ENCODE results near the gene PLA2G4E. TPM values are rescaled to one million over a fixed set of nuclear protein-coding genes. Genes with fewer than 3 reads are reported as not detected.

PLA2G4E gene
- total and polyA plus RNA-seq, 7 donors = 0.01 to 0.34 (median 0.08) TPM; not detected in 2

- no peak overlapping the region for H3K27ac ChIP-seq
- intact Hi-C loops (cut with DNase I) = no loop called here
- no peak for ATAC-seq
- H3K4me1 ChIP-seq = peaks cover 3% of the 10 kb centered on the region
- no peaks in the 10 kb centered on the region for H3K9me3 ChIP-seq
- no peak for TF ChIP-seq CTCF (IDR thresholded peaks at IDR 0.05)
- no peaks in the 10 kb centered on the region for H3K27me3 ChIP-seq (ENCODE audit: insufficient read depth in 3 of 3, low read length in 2 of 3)
- DNase-seq = no peak
- H3K4me3 ChIP-seq = no peak overlapping the region
- WGBS, 3 donors = 63 to 64% (median 63%) methylated on average over 6 of the region's 6 CpGs
- no peaks in the 10 kb centered on the region for H3K36me3 ChIP-seq (ENCODE audit: insufficient read depth in 1 of 2, low read depth in 1 of 2)
Observed at GRCh38 chr15:41945221-41945620, 75.6 kb downstream of the PLA2G4E start.

GRCh38 chr15:41944313-41944940 is 76.4 kb downstream of the PLA2G4E start:
- intact Hi-C loops (cut with DNase I) = no loop called here
- Histone ChIP-seq H3K27me3 (ENCODE audit: insufficient read depth in 3 of 3, low read length in 2 of 3) (no peaks in the 10 kb centered on the region), H3K4me3 (no peak overlapping the region), H3K4me1 (peaks cover 3% of the 10 kb centered on the region), H3K36me3 (ENCODE audit: insufficient read depth in 1 of 2, low read depth in 1 of 2) (no peaks in the 10 kb centered on the region), H3K27ac (peak overlapping the region; percentile 57), H3K9me3 (no peaks in the 10 kb centered on the region)
- no peak for TF ChIP-seq CTCF (IDR thresholded peaks at IDR 0.05)
- peak; percentile 69 to 77 for DNase-seq
- peak in 3 of 4 donors; percentile 52 to 67 (median 53) for ATAC-seq
- WGBS, 3 donors = 47 to 61% (median 56%) methylated on average over 8 of the region's 8 CpGs

- WGBS, 3 donors = 80 to 90% (median 85%) methylated on average over 6 of the region's 6 CpGs
- DNase-seq (no peak), ATAC-seq (no peak)
- H3K36me3 ChIP-seq (ENCODE audit: insufficient read depth in 1 of 2, low read depth in 1 of 2) = no peaks in the 10 kb centered on the region
- H3K9me3 ChIP-seq = no peaks in the 10 kb centered on the region
- no peak overlapping the region for H3K4me3 ChIP-seq
- peak overlapping the region; percentile 57 for H3K27ac ChIP-seq
- H3K4me1 ChIP-seq = peaks cover 3% of the 10 kb centered on the region
- TF ChIP-seq CTCF (IDR thresholded peaks at IDR 0.05) = no peak
- intact Hi-C loops (cut with DNase I) = no loop called here
- no peaks in the 10 kb centered on the region for H3K27me3 ChIP-seq (ENCODE audit: insufficient read depth in 3 of 3, low read length in 2 of 3)
Observed at GRCh38 chr15:41943543-41944312, 77.1 kb downstream of the PLA2G4E start.

- DNase-seq (no peak), ATAC-seq (no peak)
- H3K4me1 ChIP-seq = peaks cover 3% of the 10 kb centered on the region
- intact Hi-C loops (cut with DNase I) = no loop called here
- no peaks in the 10 kb centered on the region for H3K9me3 ChIP-seq
- H3K4me3 ChIP-seq = no peak overlapping the region
- H3K27ac ChIP-seq = no peak overlapping the region
- no peak for TF ChIP-seq CTCF (IDR thresholded peaks at IDR 0.05)
- no peaks in the 10 kb centered on the region for H3K36me3 ChIP-seq (ENCODE audit: insufficient read depth in 1 of 2, low read depth in 1 of 2)
- WGBS, 3 donors = 72 to 77% (median 74%) methylated on average over 7 of the region's 7 CpGs
- H3K27me3 ChIP-seq (ENCODE audit: insufficient read depth in 3 of 3, low read length in 2 of 3) = no peaks in the 10 kb centered on the region
Observed at GRCh38 chr15:41942886-41943285, 78.0 kb downstream of the PLA2G4E start.
